GM19193 (cell line): ENCODE data around the gene UNKL.

ENCODE experiments used
- POLR2A ChIP-seq: IDR thresholded peaks from 4 replicates; pipeline ENCODE4 v1.6.1; 2011; ENCODE audit not compliant: insufficient read depth, insufficient read length; ENCODE audit errors: extremely low read depth

Gene UNKL

GRCh38 chr16:1381612-1382406 lies 32.7 kb downstream of the UNKL start:
- TF ChIP-seq POLR2A = no peak

GRCh38 chr16:1380195-1380594 lies 34.3 kb downstream of the UNKL start:
- no peak for TF ChIP-seq POLR2A

GRCh38 chr16:1379304-1380076 lies 35.0 kb downstream of the UNKL start:
- TF ChIP-seq POLR2A = peak; percentile 57

- no peak for TF ChIP-seq POLR2A
Measured at GRCh38 chr16:1378804-1379303, 35.6 kb downstream of the UNKL start.

- no peak for TF ChIP-seq POLR2A
Measured at GRCh38 chr16:1378087-1378803, 36.3 kb downstream of the UNKL start.

GRCh38 chr16:1377406-1378010 lies 37.0 kb downstream of the UNKL start:
- no peak for TF ChIP-seq POLR2A

- no peak for TF ChIP-seq POLR2A
Measured at GRCh38 chr16:1375741-1376410, 38.6 kb downstream of the UNKL start.

GRCh38 chr16:1375298-1375640 lies 39.2 kb downstream of the UNKL start:
- TF ChIP-seq POLR2A = no peak

- no peak for TF ChIP-seq POLR2A
Measured at GRCh38 chr16:1374418-1375297, 39.8 kb downstream of the UNKL start.

GRCh38 chr16:1372292-1372950 lies 42.1 kb downstream of the UNKL start:
- TF ChIP-seq POLR2A = no peak

GRCh38 chr16:1371054-1371978 lies 43.2 kb downstream of the UNKL start:
- no peak for TF ChIP-seq POLR2A
